Kidney epithelial cell (primary cell): ENCODE data around the gene ARMC6. TPM values are rescaled to one million over a fixed set of nuclear protein-coding genes. Genes with fewer than 3 reads are reported as not detected.

Experiments
- DNase-seq: peaks from one replicate; pipeline ENCODE4 v3.0.0-alpha.2; 2010; ENCODE audit warnings: low read depth
- H3K27me3 ChIP-seq: 2 replicates; pipeline ENCODE4 v1.6.0; 2011; ENCODE audit warnings: low read length; ENCODE audit not compliant: control insufficient read depth, insufficient read depth
- H3K36me3 ChIP-seq: 2 replicates; pipeline ENCODE4 v1.5.1; 2011; ENCODE audit warnings: low read length; ENCODE audit not compliant: control insufficient read depth, insufficient read depth
- H3K4me3 ChIP-seq: 2 replicates; pipeline ENCODE4 v1.5.1; 2011; ENCODE audit warnings: low read depth, mild to moderate bottlenecking, control low read depth, low read length
- CTCF ChIP-seq: IDR thresholded peaks from 2 replicates; pipeline ENCODE4 v1.5.1; 2011; ENCODE audit warnings: mild to moderate bottlenecking, moderate library complexity, low read length, control low read depth, inconsistent platforms; ENCODE audit not compliant: insufficient read depth, poor library complexity, severe bottlenecking
- total RNA-seq: library from RNA; depleted of rRNA; stranded (reverse); fragments of >200 nt; gene quantifications from 2 replicates; pipeline ENCODE4 v1.2.3, GENCODE V29; 2015

The ARMC6 gene
- total RNA-seq, 1 donor from 2014 or later, result 45.0 TPM

GRCh38 chr19:19025861-19026260 lies 7.5 kb upstream of the ARMC6 start:
- DNase-seq, result no peak
- H3K4me3 ChIP-seq, result no peak overlapping the region
- no peak for TF ChIP-seq CTCF
- H3K27me3 ChIP-seq, result no peaks in the 10 kb centered on the region
- peaks cover 4% of the 10 kb centered on the region for H3K36me3 ChIP-seq

GRCh38 chr19:19026299-19026971 lies 7.0 kb upstream of the ARMC6 start:
- no peak for DNase-seq
- TF ChIP-seq CTCF, result peak; percentile 35
- peaks cover 4% of the 10 kb centered on the region for H3K36me3 ChIP-seq
- no peaks in the 10 kb centered on the region for H3K27me3 ChIP-seq
- H3K4me3 ChIP-seq, result no peak overlapping the region

- H3K4me3 ChIP-seq, result no peak overlapping the region
- DNase-seq, result no peak
- TF ChIP-seq CTCF, result no peak
- H3K36me3 ChIP-seq, result peaks cover 4% of the 10 kb centered on the region
- no peaks in the 10 kb centered on the region for H3K27me3 ChIP-seq
Measured at GRCh38 chr19:19027228-19027627, 6.2 kb upstream of the ARMC6 start.

GRCh38 chr19:19028526-19028925 lies 4.9 kb upstream of the ARMC6 start:
- DNase-seq, result no peak
- Histone ChIP-seq H3K4me3 (no peak overlapping the region), H3K36me3 (peaks cover 2% of the 10 kb centered on the region), H3K27me3 (no peaks in the 10 kb centered on the region)
- TF ChIP-seq CTCF, result no peak

GRCh38 chr19:19031891-19032290 lies 1.5 kb upstream of the ARMC6 start:
- TF ChIP-seq CTCF, result no peak
- DNase-seq, result no peak
- H3K4me3 ChIP-seq, result no peak overlapping the region
- no peaks in the 10 kb centered on the region for H3K27me3 ChIP-seq
- no peaks in the 10 kb centered on the region for H3K36me3 ChIP-seq
